GM19452 (cell line): ENCODE data around the gene LFNG.

Experiments used
- ATAC-seq: cut with Tn5 transposase; IDR thresholded peaks from one replicate; pipeline ENCODE4 v1.9.1; 2021; ENCODE audit not compliant: unreplicated experiment

Gene LFNG

DNA sequence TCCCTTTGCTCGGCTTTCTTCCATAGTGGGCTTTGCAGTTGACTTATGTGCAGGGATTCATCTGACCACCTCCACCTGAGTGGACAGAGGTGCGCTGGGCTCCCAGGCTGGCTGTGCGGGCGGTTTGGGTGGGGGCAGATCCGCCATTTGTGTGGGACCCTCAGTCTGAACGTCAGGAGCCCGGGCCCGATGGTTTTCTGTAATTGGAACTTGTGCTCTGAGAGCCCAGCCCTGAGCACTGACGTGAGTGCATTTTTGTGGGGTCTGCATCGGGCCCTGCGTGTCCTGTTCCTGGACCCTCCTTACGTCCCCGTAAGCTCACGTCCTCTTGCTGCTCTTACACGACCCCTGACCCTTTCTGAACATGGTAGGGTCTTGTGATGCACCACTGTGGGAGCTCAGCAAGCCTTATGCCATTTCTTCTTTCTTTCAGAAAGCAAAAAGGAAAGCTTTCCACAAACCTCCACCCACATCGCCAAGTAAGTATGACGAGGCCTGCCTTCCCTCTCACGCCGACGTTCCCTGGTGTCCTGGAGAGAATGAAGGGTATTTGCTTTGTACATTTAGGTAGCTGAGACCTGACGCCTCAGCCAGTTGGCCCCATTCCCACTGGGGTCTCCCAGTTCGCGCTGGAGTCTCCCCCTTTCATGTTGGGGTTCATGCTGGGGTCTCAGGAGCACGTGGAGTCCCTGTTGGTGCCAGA lies 49.1 kb downstream of the LFNG start:
- ATAC-seq = no peak

DNA sequence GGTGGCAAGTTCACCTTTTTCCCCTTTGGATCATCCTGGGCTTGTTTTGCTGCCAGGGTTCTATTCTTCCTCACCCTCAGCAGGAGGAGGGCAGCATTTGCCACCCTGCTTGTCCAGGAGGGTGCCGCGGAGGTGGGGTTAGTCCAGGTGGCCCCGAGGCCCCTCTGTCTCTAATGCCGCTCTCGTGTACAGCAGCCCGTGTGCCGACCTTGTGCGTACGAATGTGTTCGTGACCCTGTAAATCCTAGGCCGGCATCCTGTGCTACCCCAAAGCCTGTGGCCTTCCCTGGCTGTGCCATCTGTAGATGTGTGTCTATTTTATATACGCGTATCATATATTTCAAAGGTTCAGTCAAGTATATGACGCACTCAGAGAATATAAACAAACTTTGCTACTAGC lies 49.8 kb downstream of the LFNG start:
- no peak for ATAC-seq

DNA sequence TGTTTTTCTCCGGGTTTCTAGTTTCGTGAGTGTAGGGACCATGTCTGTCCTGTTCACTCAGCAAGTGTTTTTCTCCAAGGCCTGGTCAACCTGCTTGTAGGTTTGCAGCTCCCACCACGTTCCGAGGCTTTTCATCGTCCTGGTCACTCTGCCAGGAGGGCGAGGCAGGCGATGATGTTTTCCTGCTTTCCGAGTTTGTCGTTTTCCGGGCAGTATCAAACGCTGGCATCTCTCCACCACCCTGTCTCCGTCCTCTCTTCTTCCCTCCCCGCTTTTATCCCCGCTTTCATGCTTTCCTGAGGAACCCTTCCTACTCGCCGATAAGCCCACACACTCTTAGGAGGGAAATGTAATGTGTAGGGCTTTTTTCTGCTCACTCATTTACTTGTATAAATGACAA lies 50.4 kb downstream of the LFNG start:
- no peak for ATAC-seq

DNA sequence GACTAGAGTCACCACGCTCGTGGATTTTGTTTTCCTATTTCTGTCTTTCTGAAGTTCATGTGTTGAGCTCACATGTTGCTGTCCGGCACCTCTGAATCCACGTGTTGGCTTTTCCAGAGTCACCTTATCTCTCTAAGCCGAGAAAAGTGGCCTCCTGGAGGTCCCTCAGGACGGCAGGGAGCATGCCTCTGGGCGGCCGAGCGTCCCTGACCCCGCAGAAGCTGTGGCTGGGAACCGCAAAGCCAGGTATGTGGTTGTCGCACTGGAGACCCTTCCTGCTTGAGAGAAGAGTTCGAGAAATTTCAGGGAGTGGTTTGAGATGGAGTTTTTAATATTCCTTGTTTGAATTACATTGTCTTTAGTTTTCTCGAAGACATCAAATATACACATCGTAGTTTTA lies 51.8 kb downstream of the LFNG start:
- ATAC-seq = no peak

DNA sequence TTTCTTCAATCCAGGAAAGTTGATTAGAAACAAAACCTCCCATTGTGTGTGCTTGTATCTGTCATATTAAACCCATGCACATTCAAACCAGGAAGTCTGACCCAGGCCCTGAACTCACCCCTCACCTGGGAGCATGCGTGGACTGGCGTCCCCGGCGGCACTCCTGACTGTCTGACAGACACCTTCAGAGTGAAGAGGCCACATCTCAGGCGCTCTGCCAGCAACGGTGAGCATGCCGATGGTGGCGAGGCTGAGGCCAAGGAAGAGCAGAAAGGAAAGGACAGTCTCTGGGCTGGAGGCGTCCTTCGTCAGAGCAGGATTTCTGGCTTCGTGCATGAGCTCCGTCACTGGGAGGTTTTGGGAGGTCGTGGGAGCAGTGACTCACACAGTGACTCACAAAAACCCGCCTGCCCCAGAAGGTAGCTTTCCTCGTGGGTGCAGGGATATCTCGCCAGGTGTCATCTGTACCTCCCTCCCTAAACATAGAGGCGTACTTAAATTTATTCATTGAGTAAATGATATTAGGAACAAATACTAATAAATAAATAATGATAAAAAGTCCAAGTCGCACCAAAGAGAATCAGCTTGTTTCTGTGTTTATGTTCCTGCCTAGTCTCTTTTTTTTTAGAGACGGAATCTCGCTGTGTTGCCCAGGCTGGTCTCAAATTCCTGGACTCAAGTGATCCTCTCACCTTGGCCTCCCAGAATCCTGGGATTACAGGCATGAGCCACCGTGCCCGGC lies 52.7 kb downstream of the LFNG start:
- no peak for ATAC-seq

DNA sequence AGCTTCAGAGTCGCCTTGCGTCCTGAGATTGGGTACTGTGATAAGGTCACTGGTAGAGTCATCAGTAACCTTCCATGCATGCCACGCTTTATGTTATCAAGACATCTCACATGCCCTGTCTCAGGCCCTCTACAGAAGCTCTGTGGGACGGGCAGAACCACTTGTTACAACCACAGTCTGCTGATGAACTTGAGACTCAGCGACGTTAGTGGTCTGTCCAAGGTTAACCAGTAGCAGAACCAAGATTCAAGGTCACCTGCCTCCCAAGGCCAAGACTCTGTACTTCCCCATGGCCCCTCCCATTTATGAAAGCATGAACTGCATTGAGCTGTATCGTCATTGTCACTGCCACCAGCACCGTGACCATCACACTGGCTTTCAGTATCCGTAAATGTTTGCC lies 54.2 kb downstream of the LFNG start:
- no peak for ATAC-seq

DNA sequence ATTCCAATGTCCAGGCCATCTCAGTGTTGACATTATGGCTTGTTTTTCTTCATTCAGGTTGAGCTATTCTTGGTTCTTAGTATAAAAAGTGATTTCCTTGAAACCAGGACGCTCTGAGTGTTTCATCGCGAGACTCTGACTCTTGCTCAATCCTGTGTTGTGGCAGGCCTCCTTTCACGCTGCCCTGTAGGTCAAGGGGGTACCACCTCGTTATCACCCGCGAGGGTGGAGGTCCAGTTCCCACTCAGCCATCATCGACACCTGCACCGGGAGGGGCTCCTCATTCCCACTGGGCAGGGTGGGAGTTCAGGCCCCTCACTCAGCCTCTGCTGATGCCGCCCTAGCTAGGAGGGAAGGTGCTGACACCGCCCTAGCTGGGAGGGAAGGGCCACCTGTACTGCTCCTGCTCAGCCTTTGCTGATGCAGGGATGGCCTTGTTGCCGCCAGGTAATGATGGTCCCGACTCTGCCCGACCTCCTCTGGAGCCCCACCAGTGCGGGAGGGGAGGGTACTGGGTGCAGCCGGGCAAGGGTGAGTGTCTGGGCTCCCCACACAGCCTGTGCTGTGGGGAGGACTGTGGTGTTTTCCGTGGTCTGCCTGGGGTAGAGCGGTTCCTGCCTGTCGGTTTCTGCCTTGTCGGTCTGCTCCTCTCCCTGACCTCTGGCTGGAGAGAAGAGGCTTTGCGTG lies 55.6 kb downstream of the LFNG start:
- no peak for ATAC-seq

DNA sequence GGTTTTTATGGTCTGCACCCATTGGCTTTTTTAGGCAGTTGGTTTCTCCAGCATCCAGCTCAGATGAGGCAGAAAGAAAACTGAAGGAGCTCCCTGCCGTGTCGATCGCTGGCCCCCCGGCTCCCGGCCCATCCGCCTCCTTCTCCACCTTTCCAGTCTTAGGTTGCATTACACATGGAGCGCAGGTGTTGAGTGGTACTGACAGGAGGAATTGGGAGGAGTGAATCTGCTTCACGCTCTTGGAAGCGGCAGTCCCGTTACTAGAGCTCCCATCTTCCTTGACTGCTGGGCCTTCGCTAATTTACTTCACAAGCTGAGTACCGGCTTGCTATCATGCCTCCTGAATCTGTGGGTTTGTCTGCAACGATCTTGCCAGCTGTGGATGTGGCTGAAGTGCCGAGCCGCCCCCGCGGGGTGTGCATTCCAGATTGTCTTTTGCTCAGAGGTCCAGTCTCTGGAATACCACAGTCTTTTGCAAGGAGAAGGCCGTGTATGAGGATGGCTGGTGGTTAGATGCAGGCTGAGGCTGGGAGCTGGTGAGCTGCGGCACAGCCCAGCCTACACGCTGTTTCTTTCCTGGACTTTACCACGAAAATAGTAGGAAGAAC lies 56.3 kb downstream of the LFNG start:
- ATAC-seq = no peak

DNA sequence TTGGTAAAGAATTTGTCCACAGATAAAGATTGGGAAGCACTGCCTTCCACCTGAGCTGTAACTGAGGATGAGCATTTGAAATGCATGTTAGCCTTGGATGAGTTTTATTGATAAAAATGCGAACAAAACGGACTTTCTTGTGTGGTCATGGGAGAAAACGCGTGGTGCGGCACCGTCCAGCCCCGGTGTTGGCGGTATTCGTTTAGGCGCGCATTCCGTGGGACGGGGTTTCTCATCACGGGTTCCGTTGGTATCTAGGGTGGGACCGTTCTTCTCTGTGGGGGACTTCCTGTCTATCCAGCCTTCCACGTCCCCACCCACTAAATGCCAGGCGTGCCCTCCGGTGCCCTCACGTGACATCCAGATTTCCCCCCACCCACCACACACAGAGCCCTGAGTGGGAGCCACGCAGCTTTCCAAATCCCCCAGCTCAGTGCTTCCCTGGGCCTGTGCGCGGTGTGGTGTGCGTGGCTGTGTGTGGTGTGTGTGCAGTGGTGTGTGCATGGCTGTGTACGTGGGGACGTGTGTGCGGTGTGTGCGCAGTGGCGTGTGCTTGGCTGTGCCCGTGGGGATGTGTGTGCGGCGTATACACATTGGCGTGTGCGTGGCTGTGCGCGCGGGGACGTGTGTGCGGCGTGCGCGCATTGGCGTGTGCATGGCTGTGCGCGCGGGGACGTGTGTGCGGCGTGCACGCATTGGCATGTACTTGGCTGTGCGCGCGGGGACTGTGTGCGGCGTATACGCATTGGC lies 57.3 kb downstream of the LFNG start:
- no peak for ATAC-seq
